Fibroblast of upper back skin (primary cell): ENCODE measurements around the gene VN1R4.
"Not testable (repeated sequence)": the region's sequence is repeated elsewhere in the genome, so short reads cannot be mapped to it uniquely, and the experiment has no call there.

ENCODE experiments used
- DNase-seq: peaks from one replicate; pipeline ENCODE4 v3.0.0-alpha.2; 2013

The VN1R4 gene

GRCh38 chr19:53267623-53268022 lies at the start of gene VN1R4:
TSS of gene VN1R4 (minus strand) at chr19:53267723. CDS start at chr19:53267665, 58 bp downstream.
- not testable (repeated sequence) for DNase-seq

- no peak for DNase-seq
Measured at GRCh38 chr19:53311897-53312296, 44.4 kb upstream of the VN1R4 start.

- no peak for DNase-seq
Measured at GRCh38 chr19:53311044-53311443, 43.5 kb upstream of the VN1R4 start.

- no peak for DNase-seq
Measured at GRCh38 chr19:53308339-53308811, 40.9 kb upstream of the VN1R4 start.

- not testable (repeated sequence) for DNase-seq
Measured at GRCh38 chr19:53301341-53301740, 33.8 kb upstream of the VN1R4 start.

- DNase-seq: no peak
Measured at GRCh38 chr19:53294786-53295441, 27.4 kb upstream of the VN1R4 start.

- no peak for DNase-seq
Measured at GRCh38 chr19:53290758-53291549, 23.4 kb upstream of the VN1R4 start.

GRCh38 chr19:53285087-53285486 lies 17.6 kb upstream of the VN1R4 start:
- DNase-seq: no peak

GRCh38 chr19:53281947-53282346 lies 14.4 kb upstream of the VN1R4 start:
- DNase-seq: not testable (repeated sequence)

GRCh38 chr19:53275480-53275879 lies 8.0 kb upstream of the VN1R4 start:
- no peak for DNase-seq

GRCh38 chr19:53272044-53272443 lies 4.5 kb upstream of the VN1R4 start:
- no peak for DNase-seq

GRCh38 chr19:53269861-53270260 lies 2.3 kb upstream of the VN1R4 start:
- not testable (repeated sequence) for DNase-seq

GRCh38 chr19:53257715-53258342 lies 9.7 kb downstream of the VN1R4 start, which contains the start of gene VN1R2:
TSS of gene VN1R2 (plus strand) at chr19:53258292. CDS start at chr19:53258376, 84 bp downstream.
- DNase-seq: not testable (repeated sequence)

GRCh38 chr19:53254411-53255341 lies 12.8 kb downstream of the VN1R4 start, which contains the start of gene ZNF677:
TSS of gene ZNF677 (minus strand) at chr19:53254873. CDS start at chr19:53251550, 3,323 bp downstream.
- peak; percentile 87 for DNase-seq

- DNase-seq: no peak
Measured at GRCh38 chr19:53246498-53246897, 21.0 kb downstream of the VN1R4 start.

- DNase-seq: no peak
Measured at GRCh38 chr19:53237114-53237777, 30.3 kb downstream of the VN1R4 start.

GRCh38 chr19:53224606-53225005 lies 42.9 kb downstream of the VN1R4 start:
- no peak for DNase-seq

- DNase-seq: not testable (repeated sequence)
Measured at GRCh38 chr19:53222716-53223115, 44.8 kb downstream of the VN1R4 start.
